Measurements from ENCODE around the gene JOSD1.

- no peak for TF ChIP-seq CTCF (IDR thresholded peaks at IDR 0.05)
- TF ChIP-seq POLR2A (IDR thresholded peaks at IDR 0.05), result no peak
Measured at GRCh38 chr22:38744981-38745380, 44.2 kb upstream of the JOSD1 start.

All from testis (tissue), 2 donors.